Measurements from ENCODE around the gene ZFP92. TPM values are rescaled to one million over a fixed set of nuclear protein-coding genes. Genes with fewer than 3 reads are reported as not detected.

The ZFP92 gene
- total RNA-seq, 2 donors from 2014 or later, result 0.23 to 3.4 TPM

GRCh38 chrX:153430796-153431195 lies 19.5 kb downstream of the ZFP92 start:
- DNase-seq (ENCODE audit: low spot score), result no peak
- no peaks in the 10 kb centered on the region for H3K36me3 ChIP-seq
- no peaks in the 10 kb centered on the region for H3K9me3 ChIP-seq
- H3K4me3 ChIP-seq, result no peak overlapping the region
- H3K27ac ChIP-seq, result no peak overlapping the region
- 90% methylated on average over 6 of the region's 6 CpGs for WGBS
- intact Hi-C loops (cut with DNase I), result no loop called here
- no peak for TF ChIP-seq POLR2AphosphoS5 (IDR thresholded peaks at IDR 0.05)
- no peak for TF ChIP-seq POLR2A (IDR thresholded peaks at IDR 0.05)
- TF ChIP-seq CTCF (IDR thresholded peaks at IDR 0.05), result no peak
- no peaks in the 10 kb centered on the region for H3K27me3 ChIP-seq (replicated peaks; ENCODE audit: insufficient read depth)
- no peaks in the 10 kb centered on the region for H3K4me1 ChIP-seq (replicated peaks)

- H3K4me1 ChIP-seq (replicated peaks), result no peaks in the 10 kb centered on the region
- H3K4me3 ChIP-seq, result no peak overlapping the region
- no peak overlapping the region for H3K27ac ChIP-seq
- no peak for TF ChIP-seq CTCF (IDR thresholded peaks at IDR 0.05)
- no peak for TF ChIP-seq POLR2AphosphoS5 (IDR thresholded peaks at IDR 0.05)
- TF ChIP-seq POLR2A (IDR thresholded peaks at IDR 0.05), result no peak
- H3K27me3 ChIP-seq (replicated peaks; ENCODE audit: insufficient read depth), result no peaks in the 10 kb centered on the region
- WGBS, result 76% methylated on average over 7 of the region's 12 CpGs
- no peak for DNase-seq (ENCODE audit: low spot score)
- intact Hi-C loops (cut with DNase I), result no loop called here
- H3K9me3 ChIP-seq, result no peaks in the 10 kb centered on the region
- H3K36me3 ChIP-seq, result no peaks in the 10 kb centered on the region
These were observed 21.9 kb downstream of the ZFP92 start for GRCh38 chrX:153433161-153433680.

- Histone ChIP-seq H3K4me1 (replicated peaks) (no peaks in the 10 kb centered on the region), H3K27ac (no peak overlapping the region), H3K9me3 (no peaks in the 10 kb centered on the region), H3K36me3 (no peaks in the 10 kb centered on the region), H3K4me3 (no peak overlapping the region), H3K27me3 (replicated peaks; ENCODE audit: insufficient read depth) (no peaks in the 10 kb centered on the region)
- DNase-seq (ENCODE audit: low spot score), result no peak
- TF ChIP-seq POLR2AphosphoS5 (IDR thresholded peaks at IDR 0.05) (no peak), CTCF (IDR thresholded peaks at IDR 0.05) (no peak), POLR2A (IDR thresholded peaks at IDR 0.05) (no peak)
- 96% methylated on average over 8 of the region's 17 CpGs for WGBS
- intact Hi-C loops (cut with DNase I), result no loop called here
These were observed 22.6 kb downstream of the ZFP92 start for GRCh38 chrX:153433781-153434285.

GRCh38 chrX:153434801-153435200 lies 23.5 kb downstream of the ZFP92 start:
- Histone ChIP-seq H3K4me3 (no peak overlapping the region), H3K36me3 (no peaks in the 10 kb centered on the region), H3K9me3 (no peaks in the 10 kb centered on the region), H3K27ac (no peak overlapping the region), H3K4me1 (replicated peaks) (no peaks in the 10 kb centered on the region), H3K27me3 (replicated peaks; ENCODE audit: insufficient read depth) (no peaks in the 10 kb centered on the region)
- no peak for TF ChIP-seq POLR2AphosphoS5 (IDR thresholded peaks at IDR 0.05)
- no peak for TF ChIP-seq POLR2A (IDR thresholded peaks at IDR 0.05)
- no peak for TF ChIP-seq CTCF (IDR thresholded peaks at IDR 0.05)
- intact Hi-C loops (cut with DNase I), result no loop called here
- DNase-seq (ENCODE audit: low spot score), result no peak
- 93% methylated on average over 7 of the region's 8 CpGs for WGBS

- H3K27ac ChIP-seq, result no peak overlapping the region
- no peak for DNase-seq (ENCODE audit: low spot score)
- H3K4me1 ChIP-seq (replicated peaks), result no peaks in the 10 kb centered on the region
- no peak for TF ChIP-seq POLR2A (IDR thresholded peaks at IDR 0.05)
- no peak for TF ChIP-seq CTCF (IDR thresholded peaks at IDR 0.05)
- TF ChIP-seq POLR2AphosphoS5 (IDR thresholded peaks at IDR 0.05), result no peak
- no peaks in the 10 kb centered on the region for H3K9me3 ChIP-seq
- H3K4me3 ChIP-seq, result no peak overlapping the region
- H3K36me3 ChIP-seq, result no peaks in the 10 kb centered on the region
- intact Hi-C loops (cut with DNase I), result no loop called here
- 50% methylated on average over 3 of the region's 3 CpGs for WGBS
- no peaks in the 10 kb centered on the region for H3K27me3 ChIP-seq (replicated peaks; ENCODE audit: insufficient read depth)
These were observed 24.6 kb downstream of the ZFP92 start for GRCh38 chrX:153435845-153436244.

Data from prostate gland (tissue), 2 donors.